Kidney capillary endothelial cell (primary cell): ENCODE results near the gene TRIM7.
"Not testable (repeated sequence)": the region's sequence is repeated elsewhere in the genome, so short reads cannot be mapped to it uniquely, and the experiment has no call there.

Experiments
- DNase-seq: peaks from one replicate; pipeline ENCODE4 v3.0.0-alpha.2; 2018; ENCODE audit warnings: low spot score

Gene TRIM7

DNA sequence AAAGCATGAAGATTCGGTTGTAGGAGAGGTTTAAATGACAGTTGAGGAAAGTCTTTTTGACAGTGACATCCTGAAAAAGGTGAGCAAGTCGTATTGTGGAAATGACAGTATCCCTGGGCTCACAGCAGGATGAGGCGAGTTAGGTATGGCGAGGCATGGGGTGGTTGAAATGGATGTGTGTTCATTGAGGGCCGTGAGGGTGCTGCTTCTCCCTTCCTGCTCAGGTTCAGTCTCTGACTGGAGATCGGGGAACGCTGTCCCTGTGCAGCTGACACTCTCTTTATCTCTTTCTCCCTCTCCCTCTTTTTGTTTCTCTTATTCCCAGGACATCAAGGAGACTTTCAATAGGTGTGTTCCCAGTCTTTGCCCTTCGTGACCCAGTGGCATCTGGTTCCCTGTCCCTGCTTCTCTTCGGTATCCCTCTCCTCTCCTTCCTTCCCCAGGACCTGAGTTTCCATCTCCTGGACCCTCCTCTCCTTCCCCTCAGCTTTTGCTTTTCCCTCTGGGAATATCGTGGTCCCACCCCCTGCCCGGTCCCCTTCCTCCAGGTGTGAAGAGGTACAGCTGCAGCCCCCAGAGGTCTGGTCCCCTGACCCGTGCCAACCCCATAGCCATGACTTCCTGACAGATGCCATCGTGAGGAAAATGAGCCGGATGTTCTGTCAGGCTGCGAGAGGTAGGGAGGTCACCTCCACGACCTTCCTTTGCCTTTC lies 28.2 kb upstream of the TRIM7 start:
- no peak for DNase-seq

DNA sequence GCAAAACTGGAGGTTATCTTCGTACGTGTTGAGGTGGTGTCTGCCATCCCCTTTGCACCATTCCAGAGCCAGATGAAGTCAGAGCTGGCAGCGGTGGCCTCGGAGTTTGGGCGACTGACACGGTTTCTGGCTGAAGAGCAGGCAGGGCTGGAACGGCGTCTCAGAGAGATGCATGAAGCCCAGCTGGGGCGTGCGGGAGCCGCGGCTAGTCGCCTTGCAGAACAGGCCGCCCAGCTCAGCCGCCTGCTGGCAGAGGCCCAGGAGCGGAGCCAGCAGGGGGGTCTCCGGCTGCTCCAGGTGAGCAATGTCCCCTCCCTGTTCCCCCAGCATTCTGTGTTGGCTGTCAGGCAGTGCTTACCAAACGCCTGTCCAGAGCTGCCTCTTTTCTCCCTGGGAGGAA lies 27.6 kb upstream of the TRIM7 start:
- no peak for DNase-seq

DNA sequence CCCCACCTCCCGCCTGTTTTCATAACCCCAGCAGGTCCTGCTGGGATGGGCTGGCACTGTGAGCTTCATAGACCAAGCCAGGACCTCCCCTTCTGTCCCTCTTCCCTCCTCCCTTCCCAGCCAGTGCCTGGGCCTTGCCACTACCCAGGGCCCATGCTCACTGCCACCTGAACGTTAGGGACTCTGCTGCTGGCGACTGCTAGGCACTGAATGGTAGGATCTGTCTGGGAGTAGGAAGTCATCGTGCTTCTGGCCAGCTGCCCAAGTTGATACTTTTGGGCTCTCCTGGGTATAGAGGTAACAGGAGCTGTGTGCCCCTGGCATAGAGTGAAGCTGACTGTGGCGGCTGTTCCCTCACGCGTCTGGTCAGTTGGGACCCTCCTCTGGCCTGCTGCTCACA lies 26.4 kb upstream of the TRIM7 start:
- no peak for DNase-seq

- DNase-seq: no peak
Measured at GRCh38 chr5:181230551-181230950, 25.6 kb upstream of the TRIM7 start.

DNA sequence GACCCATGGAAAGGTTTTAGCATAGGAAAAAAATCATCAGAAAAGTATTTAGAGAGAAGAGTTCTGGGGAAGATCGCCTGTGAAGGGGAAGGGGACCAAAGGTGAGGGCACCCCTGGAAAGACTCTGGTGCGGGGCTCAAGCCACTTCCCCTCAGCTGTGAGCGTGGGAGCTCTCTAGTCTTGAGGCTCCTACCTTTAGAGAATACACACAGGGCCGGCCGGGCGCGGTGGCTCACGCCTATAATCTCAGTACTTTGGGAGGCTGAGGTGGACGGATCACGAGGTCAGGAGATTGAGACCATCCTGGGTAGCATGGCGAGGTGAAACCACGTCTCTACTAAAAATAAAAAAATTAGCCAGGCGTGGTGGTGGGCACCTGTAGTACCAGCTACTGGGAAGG lies 25.0 kb upstream of the TRIM7 start:
- DNase-seq: no peak

GRCh38 chr5:181224390-181225229 lies 19.6 kb upstream of the TRIM7 start:
- DNase-seq: no peak

DNA sequence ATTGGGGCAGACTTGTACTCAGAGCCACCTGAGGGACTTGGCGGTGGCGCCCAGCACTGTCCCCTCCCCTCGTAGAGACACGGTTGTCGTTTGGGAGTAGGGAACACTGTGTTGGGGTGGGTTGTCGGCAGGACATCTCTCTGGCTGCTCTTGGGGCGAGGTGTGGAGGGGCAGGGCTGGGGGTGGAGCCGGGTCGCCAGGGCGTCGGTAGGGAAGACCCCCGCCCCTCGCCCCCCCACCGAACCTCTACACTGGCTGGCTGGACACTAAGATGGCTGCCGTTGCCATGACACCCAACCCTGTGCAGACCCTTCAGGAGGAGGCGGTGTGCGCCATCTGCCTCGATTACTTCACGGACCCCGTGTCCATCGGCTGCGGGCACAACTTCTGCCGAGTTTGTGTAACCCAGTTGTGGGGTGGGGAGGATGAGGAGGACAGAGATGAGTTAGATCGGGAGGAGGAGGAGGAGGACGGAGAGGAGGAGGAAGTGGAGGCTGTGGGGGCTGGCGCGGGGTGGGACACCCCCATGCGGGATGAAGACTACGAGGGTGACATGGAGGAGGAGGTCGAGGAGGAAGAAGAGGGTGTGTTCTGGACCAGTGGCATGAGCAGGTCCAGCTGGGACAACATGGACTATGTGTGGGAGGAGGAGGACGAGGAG lies 18.9 kb upstream of the TRIM7 start:
- no peak for DNase-seq

GRCh38 chr5:181223058-181223728 lies 18.2 kb upstream of the TRIM7 start, which contains the start of gene TRIM41:
TRIM41 (plus strand) TSS chr5:181223281; CDS start chr5:181224000, 719 bp downstream.
- peak; percentile 98 for DNase-seq

DNA sequence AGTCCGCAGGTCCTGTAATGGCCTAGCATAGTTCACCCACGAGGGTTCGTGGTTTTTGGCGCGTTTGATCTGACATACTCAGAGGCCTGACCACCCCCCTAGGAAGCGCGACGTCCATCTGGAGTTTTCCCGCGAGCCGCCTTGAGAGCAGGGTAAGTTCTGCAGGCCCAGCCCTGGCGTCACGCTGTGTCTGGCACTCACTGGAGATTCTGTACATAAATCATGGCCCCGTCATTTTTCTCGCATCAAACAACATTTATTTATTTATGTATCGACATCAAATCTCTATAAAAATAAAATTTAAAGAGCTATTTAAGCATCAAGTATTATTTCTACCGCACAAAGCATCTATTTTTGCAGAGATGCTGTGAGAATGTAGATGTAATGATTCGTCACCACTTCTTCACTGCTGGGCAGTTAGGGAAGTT lies 17.6 kb upstream of the TRIM7 start:
- no peak for DNase-seq

DNA sequence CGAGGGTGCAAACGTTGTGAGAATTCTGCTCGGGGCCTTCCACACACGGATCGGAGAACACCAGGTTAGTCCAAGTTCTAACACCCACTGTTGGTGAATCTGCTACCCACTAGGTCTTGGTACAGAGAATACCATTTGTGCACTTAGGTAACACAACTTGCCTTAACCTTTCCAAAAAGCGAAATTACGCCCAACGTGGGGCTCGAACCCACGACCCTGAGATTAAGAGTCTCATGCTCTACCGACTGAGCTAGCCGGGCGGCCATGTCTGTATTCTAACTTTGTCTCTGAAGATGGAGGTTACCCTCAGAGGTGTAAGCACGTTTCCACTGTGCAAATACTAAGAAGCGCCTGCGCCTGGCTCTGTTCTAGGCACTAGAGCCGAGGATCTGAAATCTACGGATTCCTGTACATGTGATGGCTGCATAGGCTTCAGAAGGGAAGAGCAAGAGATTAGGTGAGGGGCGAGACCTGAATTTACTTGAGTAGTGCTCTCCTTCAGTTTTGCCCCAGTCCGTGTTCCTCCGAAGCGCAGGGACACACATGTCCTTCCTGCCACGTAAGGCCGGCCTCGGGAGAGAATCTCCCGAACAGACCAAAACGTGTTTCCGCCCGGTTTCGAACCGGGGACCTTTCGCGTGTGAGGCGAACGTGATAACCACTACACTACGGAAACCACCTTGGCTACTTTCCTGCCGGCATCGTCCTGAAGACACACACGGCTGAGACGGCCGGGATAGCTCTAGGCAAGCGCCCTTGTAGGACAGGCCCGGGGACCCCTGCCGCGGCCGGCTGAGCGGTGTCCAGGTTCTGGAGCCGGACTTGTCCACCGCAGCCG lies 17.0 kb upstream of the TRIM7 start:
- peak; percentile 91 for DNase-seq

GRCh38 chr5:181221105-181221791 lies 16.3 kb upstream of the TRIM7 start:
- no peak for DNase-seq

DNA sequence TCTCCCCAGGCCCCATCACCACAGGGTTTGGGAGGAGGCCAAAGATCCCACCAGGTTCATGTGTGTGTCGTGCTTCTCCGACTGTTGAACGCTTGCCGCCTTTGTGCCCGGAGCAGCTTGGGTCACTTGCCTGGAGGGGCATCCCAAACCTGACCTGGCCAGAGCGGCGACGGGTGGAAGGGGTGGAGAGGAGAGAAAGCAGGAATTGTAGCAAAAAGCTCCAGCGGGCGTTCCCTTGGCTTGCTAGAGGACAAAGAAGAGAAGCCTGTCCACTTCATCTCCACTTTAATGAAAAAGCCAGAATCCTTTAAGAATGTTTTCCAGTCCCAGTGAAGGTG lies 15.2 kb upstream of the TRIM7 start:
- DNase-seq: no peak

DNA sequence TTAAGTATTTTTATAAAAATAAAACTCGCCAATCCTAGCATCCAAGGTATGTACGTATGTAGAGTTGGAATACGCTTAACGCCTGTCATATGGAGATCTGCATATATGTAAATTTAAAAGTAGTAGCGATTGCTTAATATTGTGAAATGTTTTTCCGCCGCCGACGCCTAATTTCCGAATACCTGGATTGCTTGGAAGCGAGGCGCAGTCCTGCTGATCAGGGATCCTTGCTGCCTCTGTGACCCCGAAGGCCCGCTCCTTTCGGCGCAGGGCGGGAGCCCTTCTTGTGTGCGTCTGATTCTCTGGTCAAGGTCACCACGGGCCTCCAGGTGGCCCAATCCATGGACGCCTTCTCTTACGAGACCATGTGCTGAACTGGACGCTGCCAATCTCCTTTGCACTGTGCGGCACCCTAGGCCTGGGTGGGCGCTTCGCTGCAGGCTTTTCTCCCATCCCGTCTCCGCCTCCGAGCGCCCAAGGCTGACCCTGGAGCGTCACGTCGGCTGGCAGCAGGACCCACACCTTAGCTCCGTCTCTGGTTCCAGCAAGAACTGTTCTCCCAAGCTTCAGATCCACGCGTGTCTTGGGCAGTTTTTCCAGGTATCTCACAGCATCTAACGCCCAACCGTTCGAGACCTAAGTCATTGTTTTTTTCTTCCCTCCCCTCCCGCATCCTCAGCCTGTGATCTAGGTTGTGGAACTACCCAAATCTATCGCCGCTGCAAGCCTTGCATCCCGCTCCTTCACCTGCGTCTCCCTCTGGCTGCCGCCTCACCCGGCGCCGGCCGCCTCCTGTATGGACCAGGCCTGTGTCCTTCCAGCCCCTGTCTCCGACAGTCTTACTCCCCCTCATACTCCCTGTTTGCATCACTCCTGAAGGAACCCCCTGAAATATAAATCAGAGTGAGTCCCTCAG lies 14.5 kb upstream of the TRIM7 start:
- DNase-seq: no peak

DNA sequence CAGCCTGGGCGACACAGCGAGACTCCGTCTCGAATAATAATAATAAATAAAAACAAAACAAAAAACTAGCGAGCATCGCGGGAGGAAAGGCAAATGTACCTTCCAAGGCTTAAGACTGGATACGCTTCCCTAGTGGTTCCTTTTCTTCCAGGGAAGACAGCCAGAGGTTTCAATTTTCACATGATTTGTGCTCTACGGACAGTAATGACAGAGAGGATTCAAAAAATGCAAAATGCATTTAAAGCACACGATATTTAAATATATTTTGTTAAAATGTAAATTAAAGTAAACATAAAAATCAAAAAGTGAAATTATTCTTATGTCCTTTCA lies 13.8 kb upstream of the TRIM7 start:
- no peak for DNase-seq

- DNase-seq: no peak
Measured at GRCh38 chr5:181217803-181218062, 12.7 kb upstream of the TRIM7 start.

GRCh38 chr5:181217111-181217802 lies 12.3 kb upstream of the TRIM7 start:
- DNase-seq: no peak

- no peak for DNase-seq
Measured at GRCh38 chr5:181215997-181216989, 11.3 kb upstream of the TRIM7 start.

- not testable (repeated sequence) for DNase-seq
Measured at GRCh38 chr5:181214249-181214648, 9.3 kb upstream of the TRIM7 start.
